Measurements from ENCODE around the gene RLN1.

DNA sequence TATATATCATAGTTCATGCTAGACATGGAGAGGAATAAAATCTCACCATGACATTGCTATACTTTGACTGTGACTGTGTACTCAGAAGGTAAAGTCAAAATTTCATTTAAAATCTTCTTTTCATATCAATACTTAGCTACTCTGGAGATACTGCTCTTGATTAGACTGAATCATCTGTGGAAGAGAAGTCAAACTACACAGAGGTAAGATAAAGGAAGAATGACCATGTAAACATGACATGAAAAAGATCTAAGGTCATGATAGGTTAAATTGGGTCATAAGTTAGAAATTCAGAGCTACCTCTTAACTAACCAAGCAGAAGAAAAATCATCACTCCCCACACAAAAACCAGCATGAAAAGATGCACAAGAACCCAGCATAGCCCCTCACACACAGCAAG lies 44.8 kb upstream of the RLN1 start:
- no peak for TF ChIP-seq POLR2AphosphoS5 (IDR thresholded peaks at IDR 0.05)
- TF ChIP-seq, protein P1, sequence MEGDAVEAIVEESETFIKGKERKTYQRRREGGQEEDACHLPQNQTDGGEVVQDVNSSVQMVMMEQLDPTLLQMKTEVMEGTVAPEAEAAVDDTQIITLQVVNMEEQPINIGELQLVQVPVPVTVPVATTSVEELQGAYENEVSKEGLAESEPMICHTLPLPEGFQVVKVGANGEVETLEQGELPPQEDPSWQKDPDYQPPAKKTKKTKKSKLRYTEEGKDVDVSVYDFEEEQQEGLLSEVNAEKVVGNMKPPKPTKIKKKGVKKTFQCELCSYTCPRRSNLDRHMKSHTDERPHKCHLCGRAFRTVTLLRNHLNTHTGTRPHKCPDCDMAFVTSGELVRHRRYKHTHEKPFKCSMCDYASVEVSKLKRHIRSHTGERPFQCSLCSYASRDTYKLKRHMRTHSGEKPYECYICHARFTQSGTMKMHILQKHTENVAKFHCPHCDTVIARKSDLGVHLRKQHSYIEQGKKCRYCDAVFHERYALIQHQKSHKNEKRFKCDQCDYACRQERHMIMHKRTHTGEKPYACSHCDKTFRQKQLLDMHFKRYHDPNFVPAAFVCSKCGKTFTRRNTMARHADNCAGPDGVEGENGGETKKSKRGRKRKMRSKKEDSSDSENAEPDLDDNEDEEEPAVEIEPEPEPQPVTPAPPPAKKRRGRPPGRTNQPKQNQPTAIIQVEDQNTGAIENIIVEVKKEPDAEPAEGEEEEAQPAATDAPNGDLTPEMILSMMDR (IDR thresholded peaks at IDR 0.05; ENCODE audit: poor library complexity, severe bottlenecking): no peak
- no peak for TF ChIP-seq RAD21 (conservative IDR thresholded peaks at IDR 0.05)
- no peak for TF ChIP-seq EP300 (conservative IDR thresholded peaks at IDR 0.05; ENCODE audit: poor library complexity, severe bottlenecking)
- TF ChIP-seq SMC3 (conservative IDR thresholded peaks at IDR 0.05; ENCODE audit: poor library complexity): no peak
- TF ChIP-seq, protein P2, sequence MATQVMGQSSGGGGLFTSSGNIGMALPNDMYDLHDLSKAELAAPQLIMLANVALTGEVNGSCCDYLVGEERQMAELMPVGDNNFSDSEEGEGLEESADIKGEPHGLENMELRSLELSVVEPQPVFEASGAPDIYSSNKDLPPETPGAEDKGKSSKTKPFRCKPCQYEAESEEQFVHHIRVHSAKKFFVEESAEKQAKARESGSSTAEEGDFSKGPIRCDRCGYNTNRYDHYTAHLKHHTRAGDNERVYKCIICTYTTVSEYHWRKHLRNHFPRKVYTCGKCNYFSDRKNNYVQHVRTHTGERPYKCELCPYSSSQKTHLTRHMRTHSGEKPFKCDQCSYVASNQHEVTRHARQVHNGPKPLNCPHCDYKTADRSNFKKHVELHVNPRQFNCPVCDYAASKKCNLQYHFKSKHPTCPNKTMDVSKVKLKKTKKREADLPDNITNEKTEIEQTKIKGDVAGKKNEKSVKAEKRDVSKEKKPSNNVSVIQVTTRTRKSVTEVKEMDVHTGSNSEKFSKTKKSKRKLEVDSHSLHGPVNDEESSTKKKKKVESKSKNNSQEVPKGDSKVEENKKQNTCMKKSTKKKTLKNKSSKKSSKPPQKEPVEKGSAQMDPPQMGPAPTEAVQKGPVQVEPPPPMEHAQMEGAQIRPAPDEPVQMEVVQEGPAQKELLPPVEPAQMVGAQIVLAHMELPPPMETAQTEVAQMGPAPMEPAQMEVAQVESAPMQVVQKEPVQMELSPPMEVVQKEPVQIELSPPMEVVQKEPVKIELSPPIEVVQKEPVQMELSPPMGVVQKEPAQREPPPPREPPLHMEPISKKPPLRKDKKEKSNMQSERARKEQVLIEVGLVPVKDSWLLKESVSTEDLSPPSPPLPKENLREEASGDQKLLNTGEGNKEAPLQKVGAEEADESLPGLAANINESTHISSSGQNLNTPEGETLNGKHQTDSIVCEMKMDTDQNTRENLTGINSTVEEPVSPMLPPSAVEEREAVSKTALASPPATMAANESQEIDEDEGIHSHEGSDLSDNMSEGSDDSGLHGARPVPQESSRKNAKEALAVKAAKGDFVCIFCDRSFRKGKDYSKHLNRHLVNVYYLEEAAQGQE (IDR thresholded peaks at IDR 0.05; ENCODE audit: borderline replicate concordance): no peak
- no peak for TF ChIP-seq EZH2 (IDR thresholded peaks at IDR 0.05; ENCODE audit: borderline replicate concordance, insufficient read depth, low read length, poor library complexity, severe bottlenecking)
- TF ChIP-seq MXI1 (conservative IDR thresholded peaks at IDR 0.05; ENCODE audit: poor library complexity, severe bottlenecking): no peak

Data from neural cell (in vitro differentiated cells).